B cell (primary cell): ENCODE data around the gene DENND1A. TPM values are rescaled to one million over a fixed set of nuclear protein-coding genes. Genes with fewer than 3 reads are reported as not detected.

ENCODE experiments used
- ATAC-seq: fragments of 200-7000 bp; cut with Tn5 transposase; one replicate; pipeline ENCODE4 v1.10.0; 2021; ENCODE audit warnings: low read depth, mild to moderate bottlenecking, moderate number of reproducible peaks, moderate library complexity
- CTCF ChIA-PET: fragments of 350-600 bp; sonication (Branson Sonifier 250); formaldehyde crosslinking; loops from one replicate; lab custom pipeline; 2021; ENCODE audit warnings: antibody characterized with exemption, inconsistent platforms; lab: Charles Lee
- POLR2A ChIA-PET: fragments of 350-600 bp; sonication (Branson Sonifier 250); formaldehyde crosslinking; loops from one replicate; lab custom pipeline; 2021; ENCODE audit warnings: antibody characterized with exemption; lab: Charles Lee
- DNase-seq: peaks from one replicate; pipeline ENCODE4 v3.0.0; 2013
- H2AFZ ChIP-seq: 2 replicates; pipeline ENCODE4 v1.6.1; 2012; ENCODE audit warnings: mild to moderate bottlenecking, low read depth, low read length; ENCODE audit not compliant: insufficient read depth, poor library complexity, severe bottlenecking
- H3K27ac ChIP-seq, 2 donors: 1 replicate in 1 of 2; 2 replicates in 1 of 2; pipeline ENCODE4 v1.5.1; 2012 to 2013; ENCODE audit warnings: low read length in 2 of 2, mild to moderate bottlenecking in 2 of 2, moderate library complexity in 1 of 2
- H3K27me3 ChIP-seq, 4 experiments: fragments of 200-600 bp in 1 of 4; sonication (generic) in 1 of 4; replicated peaks in 1 of 4; 1 replicate in 2 of 4; 2 replicates in 2 of 4; pipeline versions ENCODE4 v1.6.1 to v1.7.0; 2013 to 2016; ENCODE audit warnings: low read length in 3 of 4, mild to moderate bottlenecking in 2 of 4, mixed read lengths in 1 of 4, moderate library complexity in 1 of 4; ENCODE audit not compliant: insufficient read depth in 4 of 4, control insufficient read depth in 3 of 4; ENCODE audit errors: control extremely low read depth in 1 of 4
- H3K36me3 ChIP-seq, 2 experiments: replicated peaks in 1 of 2; 1 replicate in 1 of 2; 2 replicates in 1 of 2; pipeline versions ENCODE4 v1.6.1 to v1.7.1; 2013; ENCODE audit warnings: low read length in 1 of 2; ENCODE audit not compliant: insufficient read depth in 2 of 2, control insufficient read depth in 1 of 2; ENCODE audit errors: control extremely low read depth in 1 of 2, extremely low read depth in 1 of 2
- H3K4me1 ChIP-seq, 2 donors: fragments of 200-600 bp in 1 of 2; sonication (generic) in 1 of 2; 1 replicate in 1 of 2; 2 replicates in 1 of 2; pipeline versions ENCODE4 v1.5.1 to v1.6.1; 2013 to 2017; ENCODE audit warnings: low read length in 2 of 2; ENCODE audit not compliant: control insufficient read depth in 2 of 2, insufficient read depth in 2 of 2
- H3K4me2 ChIP-seq: replicated peaks from 2 replicates; pipeline ENCODE3; 2012; ENCODE audit warnings: mild to moderate bottlenecking, low read depth, low read length; ENCODE audit not compliant: poor library complexity, severe bottlenecking
- H3K4me3 ChIP-seq, 5 experiments: fragments of 200-600 bp in 1 of 5; sonication (generic) in 1 of 5; 1 replicate in 3 of 5; 2 replicates in 2 of 5; pipeline versions ENCODE4 v1.5.1 to v1.7.0; 2011 to 2016; ENCODE audit warnings: low read length in 4 of 5, mild to moderate bottlenecking in 4 of 5, low read depth in 2 of 5, control low read depth in 1 of 5, moderate library complexity in 1 of 5; ENCODE audit not compliant: insufficient read depth in 1 of 5; ENCODE audit errors: control extremely low read depth in 1 of 5, extremely low read depth in 1 of 5
- H3K79me2 ChIP-seq: fragments of 200-600 bp; sonication (generic); one replicate; pipeline ENCODE4 v1.6.0; 2016; ENCODE audit warnings: low read length; ENCODE audit not compliant: control insufficient read depth, insufficient read depth
- H3K9ac ChIP-seq: fragments of 200-600 bp; sonication (generic); 2 replicates; pipeline ENCODE4 v1.6.1; 2017; ENCODE audit warnings: mild to moderate bottlenecking, low read length, moderate library complexity
- H3K9me3 ChIP-seq, 3 donors: one replicate each; pipeline versions ENCODE4 v1.6.1 to v1.7.1; 2013; ENCODE audit warnings: low read length in 2 of 3; ENCODE audit not compliant: control insufficient read depth in 2 of 3, insufficient read depth in 1 of 3; ENCODE audit errors: control extremely low read depth in 1 of 3
- H4K20me1 ChIP-seq: 2 replicates; pipeline ENCODE4 v1.6.0; 2012; ENCODE audit warnings: mild to moderate bottlenecking, low read length; ENCODE audit not compliant: insufficient read depth, control insufficient read depth, poor library complexity, severe bottlenecking
- H3K27ac Mint-ChIP-seq: one replicate; pipeline ENCODE4 v1.8.0; 2021; ENCODE audit warnings: mixed read lengths
- H3K27me3 Mint-ChIP-seq: one replicate; pipeline ENCODE4 v1.8.0; 2021; ENCODE audit warnings: mixed read lengths
- H3K4me1 Mint-ChIP-seq: one replicate; pipeline ENCODE4 v1.8.0; 2021; ENCODE audit warnings: mixed read lengths
- H3K4me3 Mint-ChIP-seq: one replicate; pipeline ENCODE4 v1.8.0; 2021; ENCODE audit warnings: mixed read lengths
- H3K9me3 Mint-ChIP-seq: one replicate; pipeline ENCODE4 v1.8.0; 2022; ENCODE audit warnings: mixed read lengths; ENCODE audit not compliant: insufficient read depth
- EZH2 ChIP-seq: IDR thresholded peaks from 2 replicates; pipeline ENCODE4 v1.6.1; 2012; ENCODE audit warnings: borderline replicate concordance, low read depth, mild to moderate bottlenecking, moderate library complexity, low read length; ENCODE audit not compliant: insufficient read depth, poor library complexity, severe bottlenecking
- WGBS: methylation state at CpG from one replicate; pipeline ENCODE4 v1.1.5; 2013; ENCODE audit warnings: missing lambda C conversion rate; ENCODE audit not compliant: insufficient coverage; 5-methylcytosine and 5-hydroxymethylcytosine counted together
- intact Hi-C: fragments of 100-400 bp; cut with micrococcal nuclease; formaldehyde crosslinking; loops from one replicate; pipeline ENCODE4 v1.10.0; 2022
- polyA plus RNA-seq: library from polyadenylated mRNA; depleted of rRNA; stranded (reverse); fragments of >200 nt; gene quantifications from 2 replicates; pipeline ENCODE4 v1.2.3, GENCODE V29; 2012
- total RNA-seq, 2 donors: library from RNA; stranded (reverse); fragments of 120-200 nt in 1 of 2; gene quantifications; 1 replicate in 1 of 2; 2 replicates in 1 of 2; pipeline versions ENCODE4 v1.2.3 to v1.2.4, GENCODE V29; 2013 to 2022
- TF ChIP-seq, protein P1 (sequence below): fragments of 200-600 bp; IDR thresholded peaks from one replicate; pipeline ENCODE4 v1.8.0; 2022; ENCODE audit warnings: antibody characterized with exemption, mild to moderate bottlenecking

Gene DENND1A
- total and polyA plus RNA-seq, 2 donors (not counting 1 experiment from before 2014, with no cell fraction given), result 10.8 to 26.0 TPM

DNA sequence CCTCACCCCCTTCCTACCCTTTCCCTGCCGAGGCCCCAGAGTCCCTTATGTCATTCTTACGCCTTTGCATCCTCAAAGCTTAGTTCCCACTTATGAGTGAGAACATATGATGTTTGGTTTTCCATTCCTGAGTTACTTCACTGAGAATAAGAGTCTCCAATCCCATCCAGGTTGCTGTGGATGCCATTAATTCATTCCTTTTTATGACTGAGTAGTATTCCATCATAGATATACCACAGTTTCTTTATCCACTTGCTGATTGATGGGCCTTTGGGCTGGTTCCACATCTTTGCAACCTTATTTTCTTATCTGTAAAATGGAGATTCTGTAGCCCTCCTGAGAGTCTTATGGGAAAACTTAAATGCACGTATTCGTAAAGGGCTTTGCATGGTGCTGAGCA is 537.1 kb downstream of the DENND1A start:
- Mint-ChIP-seq H3K27me3 (no peaks in the 10 kb centered on the region), H3K4me3 (no peak overlapping the region), H3K4me1 (no peaks in the 10 kb centered on the region), H3K27ac (no peak overlapping the region), H3K9me3 (no peaks in the 10 kb centered on the region)
- Histone ChIP-seq H3K9ac (no peak overlapping the region), H4K20me1 (no peaks in the 10 kb centered on the region), H3K9me3 (peaks cover 0 to 4% (median 0%) of the 10 kb centered on the region in 3 donors), H2AFZ (no peak overlapping the region), H3K79me2 (no peaks in the 10 kb centered on the region), H3K4me2 (no peak overlapping the region), H3K4me3 (no peak overlapping the region), H3K27ac (no peak overlapping the region), H3K4me1 (no peaks in the 10 kb centered on the region), H3K36me3 (peaks cover 0 to 2% of the 10 kb centered on the region in 2 experiments), H3K27me3 (no peaks in the 10 kb centered on the region)
- TF ChIP-seq, protein P1, sequence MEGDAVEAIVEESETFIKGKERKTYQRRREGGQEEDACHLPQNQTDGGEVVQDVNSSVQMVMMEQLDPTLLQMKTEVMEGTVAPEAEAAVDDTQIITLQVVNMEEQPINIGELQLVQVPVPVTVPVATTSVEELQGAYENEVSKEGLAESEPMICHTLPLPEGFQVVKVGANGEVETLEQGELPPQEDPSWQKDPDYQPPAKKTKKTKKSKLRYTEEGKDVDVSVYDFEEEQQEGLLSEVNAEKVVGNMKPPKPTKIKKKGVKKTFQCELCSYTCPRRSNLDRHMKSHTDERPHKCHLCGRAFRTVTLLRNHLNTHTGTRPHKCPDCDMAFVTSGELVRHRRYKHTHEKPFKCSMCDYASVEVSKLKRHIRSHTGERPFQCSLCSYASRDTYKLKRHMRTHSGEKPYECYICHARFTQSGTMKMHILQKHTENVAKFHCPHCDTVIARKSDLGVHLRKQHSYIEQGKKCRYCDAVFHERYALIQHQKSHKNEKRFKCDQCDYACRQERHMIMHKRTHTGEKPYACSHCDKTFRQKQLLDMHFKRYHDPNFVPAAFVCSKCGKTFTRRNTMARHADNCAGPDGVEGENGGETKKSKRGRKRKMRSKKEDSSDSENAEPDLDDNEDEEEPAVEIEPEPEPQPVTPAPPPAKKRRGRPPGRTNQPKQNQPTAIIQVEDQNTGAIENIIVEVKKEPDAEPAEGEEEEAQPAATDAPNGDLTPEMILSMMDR, result no peak
- no peak for TF ChIP-seq EZH2
- CTCF ChIA-PET, result no interaction called here
- intact Hi-C loops, result no loop called here
- DNase-seq (no peak), ATAC-seq (no peak)
- WGBS, result no CpG with 5 or more reads among the region's 4 CpGs
- POLR2A ChIA-PET, result no interaction called here

DNA sequence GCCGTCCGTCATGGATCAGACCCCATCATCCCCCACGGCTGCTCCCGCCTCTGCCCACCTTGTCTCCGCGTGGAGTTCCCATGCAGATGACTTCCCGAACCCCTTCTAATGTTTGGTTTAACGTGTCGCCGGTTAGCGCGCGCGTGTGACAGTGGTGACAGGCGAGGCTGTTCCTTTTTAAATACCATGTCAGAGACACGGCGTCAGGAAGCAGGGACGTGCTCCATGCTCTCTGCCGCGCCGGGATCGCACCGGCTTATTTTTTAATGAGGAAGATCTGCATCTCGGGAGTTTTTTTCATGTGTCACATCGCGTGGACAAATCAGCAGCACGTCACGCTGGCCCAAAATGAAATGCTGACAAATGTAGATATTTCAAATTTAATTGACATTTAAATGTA is 538.0 kb downstream of the DENND1A start:
- no peaks in the 10 kb centered on the region for H3K27me3 Mint-ChIP-seq
- intact Hi-C loops, result no loop called here
- WGBS, result 98% methylated on average over 26 of the region's 28 CpGs
- POLR2A ChIA-PET, result no interaction called here
- ATAC-seq (no peak), DNase-seq (no peak)
- Histone ChIP-seq H3K27ac (no peak overlapping the region), H3K27me3 (no peaks in the 10 kb centered on the region), H2AFZ (no peak overlapping the region), H3K79me2 (no peaks in the 10 kb centered on the region), H4K20me1 (no peaks in the 10 kb centered on the region), H3K36me3 (peaks cover 0 to 2% of the 10 kb centered on the region in 2 experiments), H3K9me3 (peaks cover 0 to 4% (median 0%) of the 10 kb centered on the region in 3 donors), H3K4me1 (no peaks in the 10 kb centered on the region), H3K4me2 (no peak overlapping the region), H3K4me3 (no peak overlapping the region), H3K9ac (no peak overlapping the region)
- no peaks in the 10 kb centered on the region for H3K9me3 Mint-ChIP-seq
- CTCF ChIA-PET, result interaction anchor here (0.6 to 1.7 kb wide), 2 partner anchors 311 to 448 kb away, joined by 3 to 4 read pairs; no protein-coding TSS in a partner anchor
- H3K4me3 Mint-ChIP-seq, result no peak overlapping the region
- H3K4me1 Mint-ChIP-seq, result no peaks in the 10 kb centered on the region
- TF ChIP-seq, protein P1, result no peak
- no peak for TF ChIP-seq EZH2
- no peak overlapping the region for H3K27ac Mint-ChIP-seq
